WERI-Rb-1 (cell line): ENCODE measurements around the gene PTP4A2.

Experiments used
- DNase-seq: peaks from one replicate; pipeline ENCODE4 v3.0.0-alpha.2; 2020
- H3K27ac ChIP-seq: fragments of 250-450 bp; sonication (Bioruptor Pico); 2 replicates; pipeline ENCODE4 v1.5.1; 2020; ENCODE audit warnings: mild to moderate bottlenecking, moderate library complexity
- H3K27me3 ChIP-seq: fragments of 250-450 bp; sonication (Bioruptor Pico); 2 replicates; pipeline ENCODE4 v1.5.1; 2021; ENCODE audit warnings: mild to moderate bottlenecking, low read depth, moderate library complexity; ENCODE audit not compliant: insufficient read depth, severe bottlenecking
- H3K36me3 ChIP-seq: fragments of 250-450 bp; sonication (Bioruptor Pico); 2 replicates; pipeline ENCODE4 v1.5.1; 2020; ENCODE audit warnings: mild to moderate bottlenecking, moderate library complexity
- H3K4me3 ChIP-seq: 2 replicates; pipeline ENCODE4 v1.5.1; 2011; ENCODE audit warnings: low read depth, mild to moderate bottlenecking, control low read depth, low read length
- H3K9me3 ChIP-seq: fragments of 250-450 bp; sonication (Bioruptor Pico); 2 replicates; pipeline ENCODE4 v1.5.1; 2021; ENCODE audit warnings: mild to moderate bottlenecking, moderate library complexity; ENCODE audit not compliant: severe bottlenecking
- TF ChIP-seq, protein P1 (sequence below): IDR thresholded peaks from 2 replicates; pipeline ENCODE4 v1.5.1; 2011; ENCODE audit warnings: low read depth, mild to moderate bottlenecking, control low read depth, inconsistent platforms, low read length

Gene PTP4A2

DNA sequence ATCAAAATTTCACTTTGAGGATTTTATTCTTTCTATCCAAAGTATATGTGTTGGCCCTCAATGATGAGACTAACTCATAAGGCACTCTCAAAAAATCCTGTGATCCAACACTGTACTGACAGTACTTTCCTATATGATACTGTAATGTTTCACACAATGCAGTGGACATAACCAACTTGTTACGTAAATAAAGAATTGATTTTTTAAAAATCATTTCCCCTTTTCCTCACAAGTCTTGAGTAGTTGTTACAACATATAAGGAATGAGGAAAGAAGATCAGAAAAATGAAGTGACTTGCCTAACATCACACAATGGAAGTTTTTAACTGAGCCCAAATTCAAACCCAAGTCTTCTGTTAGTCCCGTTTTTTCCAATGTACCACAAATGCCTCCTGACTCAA is 17.2 kb downstream of the PTP4A2 start:
- Histone ChIP-seq H3K36me3 (peaks cover 25% of the 10 kb centered on the region), H3K4me3 (no peak overlapping the region), H3K27ac (no peak overlapping the region), H3K9me3 (no peaks in the 10 kb centered on the region), H3K27me3 (no peaks in the 10 kb centered on the region)
- no peak for DNase-seq
- TF ChIP-seq, protein P1, sequence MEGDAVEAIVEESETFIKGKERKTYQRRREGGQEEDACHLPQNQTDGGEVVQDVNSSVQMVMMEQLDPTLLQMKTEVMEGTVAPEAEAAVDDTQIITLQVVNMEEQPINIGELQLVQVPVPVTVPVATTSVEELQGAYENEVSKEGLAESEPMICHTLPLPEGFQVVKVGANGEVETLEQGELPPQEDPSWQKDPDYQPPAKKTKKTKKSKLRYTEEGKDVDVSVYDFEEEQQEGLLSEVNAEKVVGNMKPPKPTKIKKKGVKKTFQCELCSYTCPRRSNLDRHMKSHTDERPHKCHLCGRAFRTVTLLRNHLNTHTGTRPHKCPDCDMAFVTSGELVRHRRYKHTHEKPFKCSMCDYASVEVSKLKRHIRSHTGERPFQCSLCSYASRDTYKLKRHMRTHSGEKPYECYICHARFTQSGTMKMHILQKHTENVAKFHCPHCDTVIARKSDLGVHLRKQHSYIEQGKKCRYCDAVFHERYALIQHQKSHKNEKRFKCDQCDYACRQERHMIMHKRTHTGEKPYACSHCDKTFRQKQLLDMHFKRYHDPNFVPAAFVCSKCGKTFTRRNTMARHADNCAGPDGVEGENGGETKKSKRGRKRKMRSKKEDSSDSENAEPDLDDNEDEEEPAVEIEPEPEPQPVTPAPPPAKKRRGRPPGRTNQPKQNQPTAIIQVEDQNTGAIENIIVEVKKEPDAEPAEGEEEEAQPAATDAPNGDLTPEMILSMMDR, result no peak

DNA sequence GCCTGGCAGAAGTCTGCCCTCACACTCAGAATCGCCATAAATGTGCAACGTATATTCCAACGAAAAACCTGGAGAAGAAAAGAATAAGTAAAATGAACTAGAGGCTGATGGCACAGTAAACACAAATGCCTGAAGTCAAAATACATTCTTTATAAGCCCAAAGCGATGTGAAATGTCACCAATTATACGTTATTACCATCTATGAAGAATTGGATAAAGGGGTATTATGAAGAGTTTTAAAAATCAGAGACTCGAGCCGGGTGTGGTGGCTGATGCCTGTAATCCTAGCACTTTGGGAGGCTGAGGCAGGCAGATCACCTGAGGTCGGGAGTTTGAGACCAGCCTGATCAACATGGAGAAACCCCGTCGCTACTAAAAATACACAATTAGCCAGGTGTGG is 18.6 kb downstream of the PTP4A2 start:
- TF ChIP-seq, protein P1, result no peak
- H3K36me3 ChIP-seq, result peaks cover 37% of the 10 kb centered on the region
- DNase-seq, result no peak
- no peaks in the 10 kb centered on the region for H3K27me3 ChIP-seq
- H3K27ac ChIP-seq, result no peak overlapping the region
- H3K4me3 ChIP-seq, result no peak overlapping the region
- no peaks in the 10 kb centered on the region for H3K9me3 ChIP-seq

DNA sequence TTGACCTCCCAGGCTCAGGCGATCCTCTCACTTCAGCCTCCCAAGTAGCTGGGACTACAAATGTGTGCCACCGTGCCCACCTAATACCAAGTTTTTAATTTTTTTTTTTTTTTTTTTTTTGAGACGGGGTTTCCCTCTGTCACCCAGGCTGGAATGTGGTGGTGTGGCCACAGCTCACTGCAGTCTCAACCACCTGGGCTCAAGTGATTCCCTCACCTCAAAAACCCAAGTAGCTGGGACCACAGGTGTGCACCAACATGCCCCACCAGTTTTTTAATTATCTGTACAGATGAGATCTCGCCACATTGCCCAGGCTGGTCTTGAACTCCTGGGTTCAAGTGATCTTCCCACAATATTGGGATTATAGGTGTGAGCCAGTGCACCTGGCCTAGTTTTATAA is 22.7 kb downstream of the PTP4A2 start:
- Histone ChIP-seq H3K27me3 (no peaks in the 10 kb centered on the region), H3K27ac (no peak overlapping the region), H3K36me3 (peaks cover 72% of the 10 kb centered on the region), H3K4me3 (no peak overlapping the region), H3K9me3 (no peaks in the 10 kb centered on the region)
- TF ChIP-seq, protein P1, result no peak
- DNase-seq, result no peak

- Histone ChIP-seq H3K36me3 (peaks cover 86% of the 10 kb centered on the region), H3K27me3 (no peaks in the 10 kb centered on the region)
- TF ChIP-seq, protein P1, result no peak
These were observed 24.2 kb downstream of the PTP4A2 start for GRCh38 chr1:31913968-31914367.

GRCh38 chr1:31912839-31913239 is 25.3 kb downstream of the PTP4A2 start:
- Histone ChIP-seq H3K27ac (no peak overlapping the region), H3K9me3 (no peaks in the 10 kb centered on the region), H3K4me3 (no peak overlapping the region), H3K27me3 (no peaks in the 10 kb centered on the region), H3K36me3 (peaks cover 84% of the 10 kb centered on the region)
- no peak for DNase-seq
- TF ChIP-seq, protein P1, result no peak

More at GRCh38 chr1:31913968-31914367, 24.2 kb downstream of the PTP4A2 start:
- DNase-seq, result no peak
- Histone ChIP-seq H3K9me3 (no peaks in the 10 kb centered on the region), H3K4me3 (no peak overlapping the region), H3K27ac (no peak overlapping the region)

DNA sequence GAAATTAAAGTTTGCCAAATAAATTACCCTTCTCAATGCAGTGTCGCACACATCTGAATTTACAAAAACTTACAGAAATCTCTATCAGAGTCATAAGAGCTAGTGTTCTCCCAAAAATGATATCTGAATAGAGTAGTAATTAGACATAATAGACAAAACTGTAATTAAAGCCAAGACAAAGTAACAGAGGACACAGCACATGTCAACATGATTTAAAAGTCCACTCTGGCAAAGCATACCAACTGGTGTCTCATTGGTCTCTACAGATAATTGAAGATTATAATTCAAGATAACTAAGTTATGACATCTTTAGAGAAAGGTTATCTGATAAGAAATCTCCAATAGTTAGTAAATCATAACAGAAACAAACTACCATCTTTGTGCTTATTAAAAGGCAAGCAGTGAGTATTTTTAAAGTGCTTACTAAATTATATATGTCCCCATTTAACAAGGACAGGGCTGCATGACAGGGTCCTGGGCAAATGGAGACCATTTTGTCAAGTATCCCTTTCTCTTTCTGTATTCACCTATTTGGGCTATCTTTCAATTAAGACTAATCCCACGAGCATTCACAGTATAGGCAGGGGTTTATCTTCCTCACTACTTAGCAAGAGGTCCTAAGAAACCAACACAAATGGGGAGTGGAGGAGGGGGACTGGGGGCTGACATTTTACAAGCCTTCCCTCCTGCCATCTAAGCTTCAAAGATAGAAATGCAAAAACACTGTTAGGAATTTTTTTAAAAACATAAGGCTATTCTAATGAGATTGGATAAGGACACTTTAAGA is 26.0 kb downstream of the PTP4A2 start:
- H3K27ac ChIP-seq, result no peak overlapping the region
- TF ChIP-seq, protein P1, result no peak
- no peaks in the 10 kb centered on the region for H3K9me3 ChIP-seq
- H3K36me3 ChIP-seq, result peaks cover 77% of the 10 kb centered on the region
- H3K4me3 ChIP-seq, result no peak overlapping the region
- H3K27me3 ChIP-seq, result no peaks in the 10 kb centered on the region
- DNase-seq, result no peak
